Endothelial cell (in vitro differentiated cells): ENCODE data around the gene TRAP1. TPM values are rescaled to one million over a fixed set of nuclear protein-coding genes. Genes with fewer than 3 reads are reported as not detected.

Experiments used
- DNase-seq: peaks from one replicate; pipeline ENCODE4 v3.0.0; 2021; ENCODE audit warnings: low spot score
- H3K27ac Mint-ChIP-seq: one replicate; pipeline ENCODE4 v1.8.0; 2021; ENCODE audit warnings: mixed read lengths, inconsistent platforms; ENCODE audit not compliant: unreplicated experiment
- H3K27me3 Mint-ChIP-seq: one replicate; pipeline ENCODE4 v1.8.0; 2021; ENCODE audit warnings: mild to moderate bottlenecking, moderate library complexity, mixed read lengths, inconsistent platforms; ENCODE audit not compliant: unreplicated experiment
- H3K36me3 Mint-ChIP-seq: one replicate; pipeline ENCODE4 v1.8.0; 2021; ENCODE audit warnings: mild to moderate bottlenecking, low read depth, mixed read lengths, inconsistent platforms; ENCODE audit not compliant: unreplicated experiment
- H3K4me1 Mint-ChIP-seq: one replicate; pipeline ENCODE4 v1.8.0; 2021; ENCODE audit warnings: mild to moderate bottlenecking, mixed read lengths, inconsistent platforms; ENCODE audit not compliant: unreplicated experiment
- H3K4me3 Mint-ChIP-seq: one replicate; pipeline ENCODE4 v1.8.0; 2021; ENCODE audit warnings: mild to moderate bottlenecking, mixed read lengths, inconsistent platforms; ENCODE audit not compliant: unreplicated experiment
- H3K9me3 Mint-ChIP-seq: one replicate; pipeline ENCODE4 v1.8.0; 2021; ENCODE audit warnings: mixed read lengths, inconsistent platforms; ENCODE audit not compliant: unreplicated experiment
- CTCF ChIP-seq: fragments of 200-600 bp; sonication (generic); IDR thresholded peaks from one replicate; pipeline ENCODE4 v1.5.0; 2021; ENCODE audit warnings: antibody characterized with exemption; ENCODE audit not compliant: unreplicated experiment
- total RNA-seq: library from RNA; stranded (reverse); fragmentation: NEBNext Ultra II Directional; extraction: Animal tissue kit (Norgen Biotek cat#: 25700); gene quantifications from one replicate; pipeline ENCODE4 v1.2.1, GENCODE V29; 2021; ENCODE audit not compliant: unreplicated experiment

The TRAP1 gene
- total RNA-seq, 1 donor from 2014 or later = 104 TPM

- peak overlapping the region; percentile 67 for H3K27ac Mint-ChIP-seq
Measured at GRCh38 chr16:3734758-3735221, 17.5 kb upstream of the TRAP1 start.

GRCh38 chr16:3734084-3734757 is 16.9 kb upstream of the TRAP1 start:
- Mint-ChIP-seq H3K4me1 (peaks cover 4% of the 10 kb centered on the region), H3K9me3 (no peaks in the 10 kb centered on the region), H3K36me3 (peaks cover 57% of the 10 kb centered on the region), H3K27me3 (peaks cover 31% of the 10 kb centered on the region), H3K27ac (no peak overlapping the region), H3K4me3 (no peak overlapping the region)
- no peak for TF ChIP-seq CTCF
- DNase-seq = no peak

More at GRCh38 chr16:3734758-3735221, 17.5 kb upstream of the TRAP1 start:
- Mint-ChIP-seq H3K4me3 (peak overlapping the region; percentile 79), H3K4me1 (peaks cover 6% of the 10 kb centered on the region), H3K36me3 (peaks cover 60% of the 10 kb centered on the region), H3K9me3 (no peaks in the 10 kb centered on the region), H3K27me3 (peaks cover 30% of the 10 kb centered on the region)
- no peak for DNase-seq
- TF ChIP-seq CTCF = no peak

- Mint-ChIP-seq H3K36me3 (peaks cover 57% of the 10 kb centered on the region), H3K4me3 (no peak overlapping the region), H3K4me1 (peaks cover 3% of the 10 kb centered on the region), H3K27ac (no peak overlapping the region), H3K27me3 (peaks cover 31% of the 10 kb centered on the region), H3K9me3 (no peaks in the 10 kb centered on the region)
- DNase-seq = no peak
- TF ChIP-seq CTCF = no peak
Measured at GRCh38 chr16:3732171-3732570, 14.8 kb upstream of the TRAP1 start.

GRCh38 chr16:3731126-3731935 is 14.0 kb upstream of the TRAP1 start:
- TF ChIP-seq CTCF = no peak
- H3K4me3 Mint-ChIP-seq = peak overlapping the region; percentile 31
- H3K4me1 Mint-ChIP-seq = peaks cover 3% of the 10 kb centered on the region
- H3K9me3 Mint-ChIP-seq = no peaks in the 10 kb centered on the region
- H3K36me3 Mint-ChIP-seq = peaks cover 51% of the 10 kb centered on the region
- DNase-seq = no peak
- peaks cover 28% of the 10 kb centered on the region for H3K27me3 Mint-ChIP-seq
- no peak overlapping the region for H3K27ac Mint-ChIP-seq
